HCT116 (cell line): ENCODE measurements around the gene MMEL1. TPM values are rescaled to one million over a fixed set of nuclear protein-coding genes. Genes with fewer than 3 reads are reported as not detected.

Experiments
- ATAC-seq: fragments of 200-7000 bp; cut with Tn5 transposase; 2 replicates; pipeline ENCODE4 v1.9.1; 2020; ENCODE audit warnings: mild to moderate bottlenecking, moderate library complexity
- BruUV-seq: library from RNA; stranded (reverse); fragments of 400-500 nt; replicated peaks from 2 replicates; lab custom pipeline; 2021; lab: Mats Ljungman, UMichigan
- CTCF ChIA-PET: fragments of 300-600 bp; sonication (Branson Sonifier 250); formaldehyde crosslinking; loops from one replicate; lab custom pipeline; 2021; ENCODE audit warnings: antibody characterized with exemption; lab: Charles Lee
- POLR2A ChIA-PET: fragments of 300-600, 350-600 bp; sonication (Branson Sonifier 250); formaldehyde crosslinking; loops from one replicate; lab custom pipeline; 2021; ENCODE audit warnings: antibody characterized with exemption; lab: Charles Lee
- RAD21 ChIA-PET, 2 experiments: fragments of 300-600 bp; sonication (Branson Sonifier 250); formaldehyde crosslinking; loops; one replicate each; lab custom pipeline; 2023; ENCODE audit warnings: low total read pairs in 2 of 2; ENCODE audit not compliant: uncharacterized antibody in 2 of 2, unreplicated experiment in 2 of 2, low non-redundant PET in 1 of 2; lab: Charles Lee
- DNase-seq: peaks from one replicate; pipeline ENCODE4 v3.0.0-alpha.2; 2010; ENCODE audit warnings: low read depth, low spot score
- H2AFZ ChIP-seq: fragments of 200-600 bp; shearing (Covaris generic), sonication (generic); 2 replicates; pipeline ENCODE4 v1.6.1; 2017; ENCODE audit warnings: low read depth, mixed run types, mixed read lengths, antibody characterized with exemption, low read length; ENCODE audit not compliant: poor library complexity, severe bottlenecking
- H3K27ac ChIP-seq: 2 replicates; pipeline ENCODE4 v1.5.1; 2012; ENCODE audit warnings: low read depth, low read length
- H3K27me3 ChIP-seq: fragments of 200-600 bp; sonication (generic); 2 replicates; pipeline ENCODE4 v1.6.1; 2016; ENCODE audit warnings: mixed run types, low read length, mixed read lengths; ENCODE audit not compliant: insufficient read depth
- H3K36me3 ChIP-seq, 2 experiments: fragments of 200-500 bp in 1 of 2; fragments of 200-600 bp in 1 of 2; sonication (Bioruptor generic) in 1 of 2; sonication (generic) in 1 of 2; 2 replicates each; pipeline versions ENCODE4 v1.5.1 to v1.6.1; 2014 to 2016; ENCODE audit warnings: low read length in 2 of 2, inconsistent platforms in 1 of 2, mixed read lengths in 1 of 2, mixed run types in 1 of 2; ENCODE audit not compliant: insufficient read depth in 2 of 2, control insufficient read depth in 1 of 2
- H3K4me1 ChIP-seq, 2 experiments: fragments of 200-600 bp in 1 of 2; sonication (generic) in 1 of 2; 2 replicates each; pipeline versions ENCODE4 v1.5.1 to v1.6.1; 2012 to 2017; ENCODE audit warnings: low read length in 2 of 2, inconsistent platforms in 1 of 2, mild to moderate bottlenecking in 1 of 2, mixed read lengths in 1 of 2, mixed run types in 1 of 2, moderate library complexity in 1 of 2; ENCODE audit not compliant: insufficient read depth in 2 of 2, control insufficient read depth in 1 of 2
- H3K4me2 ChIP-seq: fragments of 200-600 bp; sonication (generic); 2 replicates; pipeline ENCODE4 v1.6.1; 2017; ENCODE audit warnings: mixed run types, low read length, mixed read lengths
- H3K4me3 ChIP-seq, 2 experiments: fragments of 200-600 bp in 1 of 2; sonication (generic) in 1 of 2; replicated peaks in 1 of 2; 2 replicates each; pipeline ENCODE4 v1.5.1; 2011 to 2016; ENCODE audit warnings: low read length in 2 of 2, control low read depth in 1 of 2, low read depth in 1 of 2, mild to moderate bottlenecking in 1 of 2, mixed read lengths in 1 of 2, mixed run types in 1 of 2
- H3K79me2 ChIP-seq: fragments of 200-600 bp; sonication (generic); 2 replicates; pipeline ENCODE4 v1.6.1; 2017; ENCODE audit warnings: mild to moderate bottlenecking, mixed run types, low read length, moderate library complexity, mixed read lengths; ENCODE audit not compliant: insufficient read depth
- H3K9ac ChIP-seq: fragments of 200-600 bp; sonication (generic); 2 replicates; pipeline ENCODE4 v1.6.1; 2016; ENCODE audit warnings: low read length, mixed read lengths
- H3K9me2 ChIP-seq: fragments of 200-600 bp; sonication (generic), shearing (Covaris generic); 2 replicates; pipeline ENCODE4 v1.6.1; 2017; ENCODE audit warnings: mixed run types, mild to moderate bottlenecking, moderate library complexity; ENCODE audit not compliant: insufficient read depth
- H3K9me3 ChIP-seq, 2 experiments: fragments of 200-500 bp in 1 of 2; fragments of 200-600 bp in 1 of 2; sonication (Bioruptor generic) in 1 of 2; sonication (generic) in 1 of 2; 2 replicates each; pipeline ENCODE4 v1.6.1; 2014 to 2017; ENCODE audit warnings: low read length in 2 of 2, mixed read lengths in 2 of 2, inconsistent platforms in 1 of 2, low read depth in 1 of 2, mild to moderate bottlenecking in 1 of 2, mixed run types in 1 of 2, moderate library complexity in 1 of 2; ENCODE audit not compliant: control insufficient read depth in 1 of 2, insufficient read depth in 1 of 2
- H4K20me1 ChIP-seq: fragments of 200-600 bp; sonication (generic), shearing (Covaris generic); 2 replicates; pipeline ENCODE4 v1.6.1; 2017; ENCODE audit warnings: mixed run types, mild to moderate bottlenecking, moderate library complexity; ENCODE audit not compliant: insufficient read depth
- ATF3 ChIP-seq: IDR thresholded peaks from 2 replicates; pipeline ENCODE4 v1.6.1; 2012
- CBX3 ChIP-seq: IDR thresholded peaks from 2 replicates; pipeline ENCODE4 v1.6.1; 2012; ENCODE audit warnings: low read depth
- CTCF ChIP-seq, 3 experiments: fragments of 200-600 bp in 1 of 3; sonication (generic) in 1 of 3; IDR thresholded peaks in 2 of 3; conservative IDR thresholded peaks in 1 of 3; 2 replicates each; pipeline ENCODE4 v1.5.1; 2012 to 2017; ENCODE audit warnings: low read depth in 2 of 3, low read length in 2 of 3, antibody characterized with exemption in 1 of 3, borderline replicate concordance in 1 of 3, control low read depth in 1 of 3, mild to moderate bottlenecking in 1 of 3, mixed read lengths in 1 of 3, mixed run types in 1 of 3, moderate library complexity in 1 of 3; ENCODE audit not compliant: insufficient read depth in 1 of 3
- EGR1 ChIP-seq: IDR thresholded peaks from 2 replicates; pipeline ENCODE4 v1.6.1; 2012; ENCODE audit warnings: low read depth
- EZH2 ChIP-seq: fragments of 200-600 bp; sonication (generic); IDR thresholded peaks from 2 replicates; pipeline ENCODE4 v1.6.1; 2017; ENCODE audit warnings: antibody characterized with exemption, mixed run types
- EZH2phosphoT487 ChIP-seq: fragments of 200-600 bp; IDR thresholded peaks from 2 replicates; pipeline ENCODE4 v1.6.1; 2018; ENCODE audit warnings: antibody characterized with exemption, borderline replicate concordance
- POLR2A ChIP-seq: IDR thresholded peaks from 2 replicates; pipeline ENCODE4 v1.7.0; 2011; ENCODE audit warnings: borderline replicate concordance; ENCODE audit not compliant: insufficient read depth, insufficient read length; ENCODE audit errors: extremely low read depth
- SP1 ChIP-seq: IDR thresholded peaks from 2 replicates; pipeline ENCODE4 v1.6.1; 2012; ENCODE audit warnings: low read depth
- SRF ChIP-seq: IDR thresholded peaks from 2 replicates; pipeline ENCODE4 v1.6.1; 2012; ENCODE audit warnings: low read depth
- TCF7L2 ChIP-seq: IDR thresholded peaks from 2 replicates; pipeline ENCODE4 v1.7.0; 2011; ENCODE audit warnings: borderline replicate concordance, inconsistent platforms; ENCODE audit not compliant: insufficient read depth, insufficient read length; ENCODE audit errors: extremely low read depth
- YY1 ChIP-seq: IDR thresholded peaks from 2 replicates; pipeline ENCODE4 v1.6.1; 2011; ENCODE audit warnings: low read length, low read depth, moderate library complexity, mild to moderate bottlenecking; ENCODE audit not compliant: insufficient replicate concordance; ENCODE audit errors: extremely low read depth
- intact Hi-C: fragments of 100-400 bp; cut with micrococcal nuclease; formaldehyde crosslinking; loops from 2 replicates; pipeline ENCODE4 v1.10.0; 2022
- total RNA-seq: library from RNA; stranded (reverse); gene quantifications from one replicate; pipeline ENCODE4 v1.2.1, GENCODE V29; 2021; ENCODE audit not compliant: unreplicated experiment
- TF ChIP-seq, protein P1 (sequence below): IDR thresholded peaks from 2 replicates; pipeline ENCODE4 v1.6.1; 2012; ENCODE audit warnings: low read depth
- TF ChIP-seq, protein P2 (sequence below): IDR thresholded peaks from 2 replicates; pipeline ENCODE4 v1.6.1; 2012

Gene MMEL1
- total RNA-seq, 1 experiment from 2014 or later = 2.7 TPM

DNA sequence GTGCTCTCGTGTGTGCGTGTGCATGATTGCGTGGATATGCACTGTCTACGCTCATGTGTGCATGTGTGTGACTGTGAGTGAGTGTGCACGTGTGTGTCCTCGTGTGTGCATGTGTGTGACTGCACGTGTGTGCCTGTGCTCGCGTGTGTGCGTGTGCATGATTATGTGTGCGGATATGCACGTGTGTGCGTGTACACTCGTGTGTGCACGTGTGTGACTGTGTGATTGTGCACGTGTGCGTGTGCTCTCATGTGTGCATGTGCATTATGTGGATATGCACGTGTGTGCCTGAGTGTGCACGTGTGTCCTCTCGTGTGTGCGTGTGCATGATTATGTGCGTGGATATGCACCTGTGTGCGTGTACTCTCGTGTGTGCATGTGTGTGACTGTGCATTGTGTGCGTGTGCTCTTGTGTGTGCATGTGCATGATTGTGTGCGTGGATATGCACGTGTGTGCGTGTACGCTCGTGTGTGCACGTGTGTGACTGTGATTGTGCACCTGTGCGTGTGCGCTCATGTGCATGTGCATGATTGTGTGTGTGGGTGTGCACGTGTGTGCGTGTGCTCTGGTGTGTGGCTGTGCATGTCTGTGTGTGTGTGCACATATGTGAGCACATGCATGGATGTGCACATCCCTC, 2.2 kb downstream of the MMEL1 start:
- Histone ChIP-seq H4K20me1 (no peaks in the 10 kb centered on the region), H3K36me3 (no peaks in the 10 kb centered on the region), H3K4me2 (no peak overlapping the region)
- ChIA-PET RAD21 (no interaction called here), POLR2A (no interaction called here)
- ATAC-seq = no peak
- TF ChIP-seq EZH2 (no peak), SP1 (no peak), CTCF (IDR thresholded peaks at IDR 0.05 in 2 of 3, conservative IDR thresholded peaks at IDR 0.05 in 1 of 3; ENCODE audit: borderline replicate concordance in 1 of 3, insufficient read depth in 1 of 3, low read depth in 2 of 3, low read length in 2 of 3) (no peak), EGR1 (no peak), ATF3 (no peak), TCF7L2 (no peak), POLR2A (no peak), YY1 (no peak), CBX3 (no peak), SRF (no peak), EZH2phosphoT487 (no peak)
- TF ChIP-seq, protein P1, sequence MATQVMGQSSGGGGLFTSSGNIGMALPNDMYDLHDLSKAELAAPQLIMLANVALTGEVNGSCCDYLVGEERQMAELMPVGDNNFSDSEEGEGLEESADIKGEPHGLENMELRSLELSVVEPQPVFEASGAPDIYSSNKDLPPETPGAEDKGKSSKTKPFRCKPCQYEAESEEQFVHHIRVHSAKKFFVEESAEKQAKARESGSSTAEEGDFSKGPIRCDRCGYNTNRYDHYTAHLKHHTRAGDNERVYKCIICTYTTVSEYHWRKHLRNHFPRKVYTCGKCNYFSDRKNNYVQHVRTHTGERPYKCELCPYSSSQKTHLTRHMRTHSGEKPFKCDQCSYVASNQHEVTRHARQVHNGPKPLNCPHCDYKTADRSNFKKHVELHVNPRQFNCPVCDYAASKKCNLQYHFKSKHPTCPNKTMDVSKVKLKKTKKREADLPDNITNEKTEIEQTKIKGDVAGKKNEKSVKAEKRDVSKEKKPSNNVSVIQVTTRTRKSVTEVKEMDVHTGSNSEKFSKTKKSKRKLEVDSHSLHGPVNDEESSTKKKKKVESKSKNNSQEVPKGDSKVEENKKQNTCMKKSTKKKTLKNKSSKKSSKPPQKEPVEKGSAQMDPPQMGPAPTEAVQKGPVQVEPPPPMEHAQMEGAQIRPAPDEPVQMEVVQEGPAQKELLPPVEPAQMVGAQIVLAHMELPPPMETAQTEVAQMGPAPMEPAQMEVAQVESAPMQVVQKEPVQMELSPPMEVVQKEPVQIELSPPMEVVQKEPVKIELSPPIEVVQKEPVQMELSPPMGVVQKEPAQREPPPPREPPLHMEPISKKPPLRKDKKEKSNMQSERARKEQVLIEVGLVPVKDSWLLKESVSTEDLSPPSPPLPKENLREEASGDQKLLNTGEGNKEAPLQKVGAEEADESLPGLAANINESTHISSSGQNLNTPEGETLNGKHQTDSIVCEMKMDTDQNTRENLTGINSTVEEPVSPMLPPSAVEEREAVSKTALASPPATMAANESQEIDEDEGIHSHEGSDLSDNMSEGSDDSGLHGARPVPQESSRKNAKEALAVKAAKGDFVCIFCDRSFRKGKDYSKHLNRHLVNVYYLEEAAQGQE = no peak
- TF ChIP-seq, protein P2, sequence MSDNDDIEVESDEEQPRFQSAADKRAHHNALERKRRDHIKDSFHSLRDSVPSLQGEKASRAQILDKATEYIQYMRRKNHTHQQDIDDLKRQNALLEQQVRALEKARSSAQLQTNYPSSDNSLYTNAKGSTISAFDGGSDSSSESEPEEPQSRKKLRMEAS = no peak
- TF ChIP-seq, all 23 proteins: peak for 0
- Histone ChIP-seq H2AFZ (no peak overlapping the region), H3K4me3 (no peak overlapping the region), H3K79me2 (no peaks in the 10 kb centered on the region), H3K9me3 (peaks cover 0 to 7% of the 10 kb centered on the region in 2 experiments; a peak in 1 of 4 replicates), H3K9ac (no peak overlapping the region), H3K9me2 (no peaks in the 10 kb centered on the region), H3K4me1 (peaks cover 0 to 6% of the 10 kb centered on the region in 2 experiments; a peak in 2 of 4 replicates), H3K27me3 (no peaks in the 10 kb centered on the region), H3K27ac (no peak overlapping the region)
- no TSS peak for BruUV-seq
- CTCF ChIA-PET = no interaction called here
- intact Hi-C loops = no loop called here
- no peak for DNase-seq
